Measurements from ENCODE around the gene OPN3.

The OPN3 gene

GRCh38 chr1:241645199-241645598, 5.0 kb upstream of the OPN3 start:
- no peak for DNase-seq (ENCODE audit: extremely low read depth, low read depth)
- TF ChIP-seq, protein P1, sequence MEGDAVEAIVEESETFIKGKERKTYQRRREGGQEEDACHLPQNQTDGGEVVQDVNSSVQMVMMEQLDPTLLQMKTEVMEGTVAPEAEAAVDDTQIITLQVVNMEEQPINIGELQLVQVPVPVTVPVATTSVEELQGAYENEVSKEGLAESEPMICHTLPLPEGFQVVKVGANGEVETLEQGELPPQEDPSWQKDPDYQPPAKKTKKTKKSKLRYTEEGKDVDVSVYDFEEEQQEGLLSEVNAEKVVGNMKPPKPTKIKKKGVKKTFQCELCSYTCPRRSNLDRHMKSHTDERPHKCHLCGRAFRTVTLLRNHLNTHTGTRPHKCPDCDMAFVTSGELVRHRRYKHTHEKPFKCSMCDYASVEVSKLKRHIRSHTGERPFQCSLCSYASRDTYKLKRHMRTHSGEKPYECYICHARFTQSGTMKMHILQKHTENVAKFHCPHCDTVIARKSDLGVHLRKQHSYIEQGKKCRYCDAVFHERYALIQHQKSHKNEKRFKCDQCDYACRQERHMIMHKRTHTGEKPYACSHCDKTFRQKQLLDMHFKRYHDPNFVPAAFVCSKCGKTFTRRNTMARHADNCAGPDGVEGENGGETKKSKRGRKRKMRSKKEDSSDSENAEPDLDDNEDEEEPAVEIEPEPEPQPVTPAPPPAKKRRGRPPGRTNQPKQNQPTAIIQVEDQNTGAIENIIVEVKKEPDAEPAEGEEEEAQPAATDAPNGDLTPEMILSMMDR (IDR thresholded peaks at IDR 0.05; ENCODE audit: low read depth, low read length): no peak

DNA sequence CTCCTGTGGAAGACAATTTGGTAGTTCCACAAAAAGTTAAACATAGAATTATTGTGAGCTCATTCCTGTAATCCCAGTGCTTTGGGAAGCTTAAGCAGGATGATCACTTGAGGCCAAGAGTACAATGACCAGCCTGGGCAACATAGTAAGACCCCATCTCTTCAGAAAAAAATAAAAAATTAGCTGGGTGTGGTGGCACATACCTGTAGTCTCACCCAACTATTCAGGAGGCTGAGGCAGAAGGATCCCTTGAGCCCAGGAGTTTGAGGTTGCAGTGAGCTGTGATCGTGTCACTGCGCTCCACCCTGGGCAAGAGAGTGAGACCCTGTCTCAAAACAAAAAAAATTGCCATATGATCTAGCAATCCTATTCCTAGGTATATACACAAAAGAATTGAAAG, 4.1 kb upstream of the OPN3 start:
- DNase-seq (ENCODE audit: extremely low read depth, low read depth): no peak
- TF ChIP-seq, protein P1 (IDR thresholded peaks at IDR 0.05; ENCODE audit: low read depth, low read length): no peak

- DNase-seq (ENCODE audit: extremely low read depth, low read depth): no peak
- TF ChIP-seq, protein P1 (IDR thresholded peaks at IDR 0.05; ENCODE audit: low read depth, low read length): no peak
These were observed 2.4 kb upstream of the OPN3 start for GRCh38 chr1:241642593-241642944.

DNA sequence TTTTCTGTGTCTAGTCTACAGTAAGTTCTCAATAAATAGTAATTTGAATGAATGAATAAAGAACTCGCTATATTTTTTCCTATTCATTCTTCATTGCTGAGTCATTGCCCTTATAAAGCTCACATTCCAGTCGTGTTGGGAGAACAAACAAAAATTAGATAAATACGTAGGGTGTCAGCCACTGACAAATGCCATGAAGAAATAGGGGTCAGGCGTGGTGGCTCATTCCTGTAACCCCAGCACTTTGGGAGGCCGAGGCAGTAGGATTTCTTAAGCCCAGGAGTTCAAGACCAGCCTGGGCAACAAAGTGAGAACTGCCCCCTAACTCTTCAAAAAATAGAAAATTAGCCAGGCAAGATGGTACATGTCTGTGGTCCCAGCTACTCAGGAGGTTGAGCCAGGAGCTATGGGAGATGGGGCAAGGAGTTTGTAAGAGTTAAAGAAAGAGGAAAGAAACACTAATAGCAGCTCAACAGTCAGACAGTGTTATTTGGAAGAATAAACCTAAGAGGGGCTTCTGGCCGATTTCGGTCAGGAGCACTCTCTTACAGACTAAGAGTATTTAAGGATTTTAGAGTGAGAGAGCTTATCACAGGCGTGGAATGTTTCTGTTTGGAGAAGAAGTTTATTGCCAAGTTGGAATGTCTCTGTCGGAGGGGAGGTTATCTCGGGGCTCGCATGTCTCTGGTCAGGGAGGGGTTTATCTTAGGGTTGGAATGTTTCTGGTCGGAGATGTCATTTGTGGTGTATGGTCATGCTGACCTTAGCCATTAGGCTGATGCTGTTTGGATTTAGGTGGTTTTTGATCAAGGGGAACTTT, 1.8 kb upstream of the OPN3 start:
- no peak for DNase-seq (ENCODE audit: extremely low read depth, low read depth)
- TF ChIP-seq, protein P1 (IDR thresholded peaks at IDR 0.05; ENCODE audit: low read depth, low read length): no peak

DNA sequence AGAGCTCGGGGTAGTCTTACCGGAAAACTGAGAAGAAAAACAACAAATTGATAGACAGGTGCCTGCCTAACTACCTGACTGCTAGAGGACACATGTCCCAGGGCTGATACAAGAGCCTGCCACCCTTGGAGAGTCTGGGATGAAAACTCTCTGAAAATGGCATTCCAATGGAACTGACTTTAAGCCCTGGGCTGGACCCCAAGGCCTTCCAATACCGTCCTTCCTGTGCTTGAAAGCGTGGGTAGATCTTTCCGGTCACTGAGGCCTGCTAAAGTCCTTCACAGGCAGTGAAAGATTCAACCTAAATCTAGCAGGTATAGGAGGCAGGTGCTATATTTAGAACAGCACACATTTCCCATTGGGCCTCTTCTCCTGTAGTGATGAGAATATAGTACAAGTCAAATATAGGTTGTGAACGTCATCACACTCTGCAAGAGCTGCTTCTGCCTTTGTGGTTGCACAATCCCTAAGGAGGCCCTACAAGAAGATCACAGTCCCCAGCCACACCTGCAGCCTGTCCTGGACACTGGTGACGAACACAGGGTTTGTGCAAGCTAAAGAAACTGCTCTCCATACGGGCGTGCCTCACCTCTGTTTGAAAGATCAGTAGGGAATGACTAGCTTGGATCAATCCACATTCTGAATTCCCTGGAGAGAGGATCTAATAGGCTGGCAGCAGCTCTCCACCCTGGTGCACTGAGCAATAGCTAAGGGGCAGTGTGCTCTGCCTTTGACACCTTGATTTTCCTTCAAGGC, 876 bp upstream of the OPN3 start:
- TF ChIP-seq, protein P1 (IDR thresholded peaks at IDR 0.05; ENCODE audit: low read depth, low read length): no peak
- no peak for DNase-seq (ENCODE audit: extremely low read depth, low read depth)

GRCh38 chr1:241639623-241640148, 483 bp downstream of the OPN3 start:
- no peak for DNase-seq (ENCODE audit: extremely low read depth, low read depth)

More at GRCh38 chr1:241639623-241640148, 483 bp downstream of the OPN3 start:
- TF ChIP-seq, protein P1 (IDR thresholded peaks at IDR 0.05; ENCODE audit: low read depth, low read length): no peak

Data from AG09319 (cell line).